Measurements from ENCODE around the gene SLC13A4.

The SLC13A4 gene

GRCh38 chr7:135719688-135720087, 8.3 kb downstream of the SLC13A4 start:
- DNase-seq: no peak

- no peak for DNase-seq
Measured at GRCh38 chr7:135718794-135719437, 9.1 kb downstream of the SLC13A4 start.

GRCh38 chr7:135718219-135718618, 9.8 kb downstream of the SLC13A4 start:
- no peak for DNase-seq

GRCh38 chr7:135717693-135718092, 10.3 kb downstream of the SLC13A4 start:
- DNase-seq: no peak

- DNase-seq: no peak
Measured at GRCh38 chr7:135716677-135717238, 11.2 kb downstream of the SLC13A4 start.

GRCh38 chr7:135715673-135716072, 12.3 kb downstream of the SLC13A4 start:
- DNase-seq: no peak

- DNase-seq: no peak
Measured at GRCh38 chr7:135715055-135715522, 12.9 kb downstream of the SLC13A4 start.

- no peak for DNase-seq
Measured at GRCh38 chr7:135714534-135715009, 13.4 kb downstream of the SLC13A4 start.

GRCh38 chr7:135713836-135714470, 14.0 kb downstream of the SLC13A4 start:
- no peak for DNase-seq

- no peak for DNase-seq
Measured at GRCh38 chr7:135712796-135713195, 15.2 kb downstream of the SLC13A4 start.

- no peak for DNase-seq
Measured at GRCh38 chr7:135712182-135712782, 15.7 kb downstream of the SLC13A4 start.

- DNase-seq: no peak
Measured at GRCh38 chr7:135711139-135711469, 16.9 kb downstream of the SLC13A4 start.

- no peak for DNase-seq
Measured at GRCh38 chr7:135710417-135711138, 17.4 kb downstream of the SLC13A4 start.

- DNase-seq: no peak
Measured at GRCh38 chr7:135709508-135709907, 18.5 kb downstream of the SLC13A4 start.

- no peak for DNase-seq
Measured at GRCh38 chr7:135708041-135708440, 19.9 kb downstream of the SLC13A4 start.

- no peak for DNase-seq
Measured at GRCh38 chr7:135707570-135707966, 20.4 kb downstream of the SLC13A4 start.

GRCh38 chr7:135706858-135707569, 21.0 kb downstream of the SLC13A4 start:
- DNase-seq: no peak

GRCh38 chr7:135706038-135706742, 21.8 kb downstream of the SLC13A4 start:
- no peak for DNase-seq

- DNase-seq: no peak
Measured at GRCh38 chr7:135704698-135705097, 23.3 kb downstream of the SLC13A4 start.

- DNase-seq: no peak
Measured at GRCh38 chr7:135704074-135704473, 23.9 kb downstream of the SLC13A4 start.
